ENCODE data around the gene SYT8. TPM values are rescaled to one million over a fixed set of nuclear protein-coding genes. Genes with fewer than 3 reads are reported as not detected.

SYT8 gene
- total RNA-seq, 2 experiments from 2014 or later: not detected

DNA sequence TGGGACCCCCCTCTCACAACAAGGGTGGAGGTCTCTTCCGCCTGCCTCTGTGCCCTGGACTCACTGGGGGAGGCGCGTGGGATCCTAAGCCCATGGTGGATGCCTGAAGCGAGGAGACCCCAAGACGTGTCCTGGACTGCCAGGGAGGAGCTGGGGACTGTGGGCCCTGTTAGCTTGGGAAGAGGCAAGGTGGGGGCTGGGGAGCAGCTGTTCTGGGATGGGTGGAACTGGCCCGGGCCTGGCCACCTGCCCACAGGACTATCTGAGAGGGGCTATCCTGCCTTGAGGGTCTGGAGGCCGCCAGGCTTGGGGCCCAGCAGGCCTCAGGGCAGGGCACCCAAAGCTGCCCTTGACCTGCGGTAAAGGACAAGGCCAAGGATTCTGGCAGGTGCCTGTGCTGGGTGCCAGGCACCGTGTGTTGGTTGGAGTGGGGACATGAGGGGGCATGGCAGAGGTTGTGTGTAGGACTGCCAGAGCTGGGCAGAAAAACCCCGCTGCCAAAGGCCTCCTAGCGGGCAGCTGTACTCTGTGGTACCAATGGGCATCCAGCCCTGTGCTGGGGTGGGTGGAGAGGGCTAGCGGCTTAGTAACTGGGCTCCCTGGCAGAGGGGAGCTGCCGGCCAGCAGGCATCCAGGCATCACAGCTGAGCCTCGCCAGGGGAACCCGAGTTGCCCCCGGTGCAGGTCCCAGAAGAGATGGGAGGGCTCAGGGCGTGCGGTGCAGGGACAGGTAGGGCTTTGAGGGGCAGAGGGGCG lies 18.8 kb downstream of the SYT8 start:
- POLR2A ChIA-PET: interaction anchor here (1.0 to 3.6 kb wide), 12 partner anchors 9 to 281 kb away, joined by 4 to 23 read pairs (median 6); partner anchors contain the start of genes DUSP8 and MRPL23
- peak in 4 of 14 experiments; percentile 36 to 53 (median 43) for DNase-seq
- intact Hi-C loops (cut with DNase I, micrococcal nuclease): loop anchor here (1.0 to 10.0 kb wide), 6 partner anchors 15 to 541 kb away; partner anchors contain the start of genes CTSD (in 1 of the 2) and TNNI2 (in 1 of the 2)
- CTCF ChIA-PET: interaction anchor here (0.6 to 4.4 kb wide), 4 partner anchors 29 to 298 kb away, joined by 3 to 37 read pairs (median 3); no protein-coding TSS in a partner anchor
- Mint-ChIP-seq H3K4me3 (peak overlapping the region; percentile 98), H3K36me3 (ENCODE audit: low read depth) (peaks cover 14% of the 10 kb centered on the region), H3K4me1 (ENCODE audit: low read depth) (peaks cover 48% of the 10 kb centered on the region), H3K9me3 (no peaks in the 10 kb centered on the region), H3K27me3 (no peaks in the 10 kb centered on the region), H3K27ac (peak overlapping the region; percentile 91)
- peak overlapping the region; percentile 88 to 91 for H3K27ac ChIP-seq (ENCODE audit: low read depth in 1 of 2, low read length in 2 of 2)
- no peaks in the 10 kb centered on the region for H3K9me3 ChIP-seq (ENCODE audit: control insufficient read depth in 1 of 2, insufficient read depth in 1 of 2, low read length in 2 of 2)
- peaks cover 25% of the 10 kb centered on the region for H3K36me3 ChIP-seq (ENCODE audit: insufficient read depth, low read length)
- ATAC-seq (ENCODE audit: poor library complexity): peak; percentile 8
- TF ChIP-seq, protein P1, sequence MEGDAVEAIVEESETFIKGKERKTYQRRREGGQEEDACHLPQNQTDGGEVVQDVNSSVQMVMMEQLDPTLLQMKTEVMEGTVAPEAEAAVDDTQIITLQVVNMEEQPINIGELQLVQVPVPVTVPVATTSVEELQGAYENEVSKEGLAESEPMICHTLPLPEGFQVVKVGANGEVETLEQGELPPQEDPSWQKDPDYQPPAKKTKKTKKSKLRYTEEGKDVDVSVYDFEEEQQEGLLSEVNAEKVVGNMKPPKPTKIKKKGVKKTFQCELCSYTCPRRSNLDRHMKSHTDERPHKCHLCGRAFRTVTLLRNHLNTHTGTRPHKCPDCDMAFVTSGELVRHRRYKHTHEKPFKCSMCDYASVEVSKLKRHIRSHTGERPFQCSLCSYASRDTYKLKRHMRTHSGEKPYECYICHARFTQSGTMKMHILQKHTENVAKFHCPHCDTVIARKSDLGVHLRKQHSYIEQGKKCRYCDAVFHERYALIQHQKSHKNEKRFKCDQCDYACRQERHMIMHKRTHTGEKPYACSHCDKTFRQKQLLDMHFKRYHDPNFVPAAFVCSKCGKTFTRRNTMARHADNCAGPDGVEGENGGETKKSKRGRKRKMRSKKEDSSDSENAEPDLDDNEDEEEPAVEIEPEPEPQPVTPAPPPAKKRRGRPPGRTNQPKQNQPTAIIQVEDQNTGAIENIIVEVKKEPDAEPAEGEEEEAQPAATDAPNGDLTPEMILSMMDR (IDR thresholded peaks at IDR 0.05): no peak
- peaks cover 93% of the 10 kb centered on the region for H3K4me1 ChIP-seq (ENCODE audit: insufficient read depth, low read length)
- H3K4me3 ChIP-seq (ENCODE audit: low read length): peak overlapping the region; percentile 94
- H3K27me3 ChIP-seq (ENCODE audit: control insufficient read depth in 1 of 2, insufficient read depth in 2 of 2, low read length in 2 of 2): no peaks in the 10 kb centered on the region

DNA sequence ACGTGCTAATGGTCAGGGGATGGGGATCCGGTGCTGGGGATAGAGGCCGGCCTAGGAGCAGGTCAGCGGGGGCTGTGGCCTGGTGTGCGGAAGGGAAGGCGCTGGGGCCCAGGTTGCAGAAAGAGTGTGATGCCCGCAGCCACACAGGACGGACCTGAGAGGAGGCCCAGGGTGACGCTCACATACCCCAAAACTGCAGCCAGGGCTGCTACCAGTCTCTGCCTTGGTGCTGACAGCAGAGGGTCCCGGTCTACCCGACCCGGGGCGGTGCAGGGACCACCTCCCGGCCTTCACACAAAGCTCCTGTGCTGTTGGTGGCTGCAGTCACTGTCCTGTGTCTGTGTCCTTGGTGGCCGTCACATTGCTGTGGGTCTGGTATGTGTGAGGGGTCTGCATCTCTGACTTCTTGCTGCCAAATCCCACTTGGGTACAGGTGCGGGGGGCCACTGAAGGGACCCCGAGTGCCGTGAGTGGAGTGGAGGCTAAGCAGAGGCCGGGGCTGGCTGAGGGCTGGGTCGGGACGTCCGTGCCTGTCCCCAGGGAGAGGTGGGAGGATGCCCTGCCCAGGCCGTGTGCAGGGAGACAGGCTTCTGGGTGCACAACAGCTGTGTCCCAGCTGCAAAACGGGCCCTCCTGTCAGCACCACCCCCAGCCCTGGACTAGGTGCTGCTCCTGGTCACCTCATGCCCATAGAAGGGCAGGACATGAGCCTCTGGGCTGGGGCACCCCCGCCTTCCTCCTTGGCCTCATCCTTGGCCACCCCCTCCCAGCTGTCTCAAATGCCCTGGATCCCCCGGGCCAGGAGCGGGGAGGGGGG lies 19.6 kb downstream of the SYT8 start:
- CTCF ChIA-PET: interaction anchor here (1.0 to 4.4 kb wide), 4 partner anchors 28 to 298 kb away, joined by 3 to 37 read pairs (median 3); no protein-coding TSS in a partner anchor
- no peaks in the 10 kb centered on the region for H3K9me3 ChIP-seq (ENCODE audit: control insufficient read depth in 1 of 2, insufficient read depth in 1 of 2, low read length in 2 of 2)
- H3K4me1 ChIP-seq (ENCODE audit: insufficient read depth, low read length): peaks cover 93% of the 10 kb centered on the region
- Mint-ChIP-seq H3K27me3 (no peaks in the 10 kb centered on the region), H3K27ac (peak overlapping the region; percentile 91), H3K9me3 (no peaks in the 10 kb centered on the region), H3K4me1 (ENCODE audit: low read depth) (peaks cover 40% of the 10 kb centered on the region), H3K4me3 (peak overlapping the region; percentile 98), H3K36me3 (ENCODE audit: low read depth) (peaks cover 14% of the 10 kb centered on the region)
- peaks cover 29% of the 10 kb centered on the region for H3K36me3 ChIP-seq (ENCODE audit: insufficient read depth, low read length)
- intact Hi-C loops (cut with DNase I, micrococcal nuclease): loop anchor here in 1 of 2 experiments (2.0 to 10.0 kb wide), 4 partner anchors 16 to 540 kb away; partner anchors contain the start of gene CTSD
- peak overlapping the region; percentile 94 for H3K4me3 ChIP-seq (ENCODE audit: low read length)
- TF ChIP-seq, protein P1 (IDR thresholded peaks at IDR 0.05): no peak
- DNase-seq (no peak), ATAC-seq (ENCODE audit: poor library complexity) (no peak)
- H3K27me3 ChIP-seq (ENCODE audit: control insufficient read depth in 1 of 2, insufficient read depth in 2 of 2, low read length in 2 of 2): no peaks in the 10 kb centered on the region
- POLR2A ChIA-PET: interaction anchor here (0.5 to 3.6 kb wide), 8 partner anchors 12 to 96 kb away, joined by 3 to 23 read pairs (median 11); no protein-coding TSS in a partner anchor
- H3K27ac ChIP-seq (ENCODE audit: low read depth in 1 of 2, low read length in 2 of 2): peak overlapping the region; percentile 88 to 91

All from CD4-positive, alpha-beta T cell (primary cell).